NCI-H2107 treated with DMSO at 0.1 percent for 48 hours (cell line): ENCODE results near the gene DYNC2LI1.
A peak's percentile ranks its signal among the peaks of the same experiment; 100 is the strongest.

Source experiments
- DNase-seq: peaks from one replicate; lab custom pipeline; 2025; ENCODE audit not compliant: unreplicated experiment; lab: John Stamatoyannopoulos, UW

The DYNC2LI1 gene

GRCh38 chr2:43812947-43813346 is 39.1 kb downstream of the DYNC2LI1 start:
- DNase-seq: no peak

DNA sequence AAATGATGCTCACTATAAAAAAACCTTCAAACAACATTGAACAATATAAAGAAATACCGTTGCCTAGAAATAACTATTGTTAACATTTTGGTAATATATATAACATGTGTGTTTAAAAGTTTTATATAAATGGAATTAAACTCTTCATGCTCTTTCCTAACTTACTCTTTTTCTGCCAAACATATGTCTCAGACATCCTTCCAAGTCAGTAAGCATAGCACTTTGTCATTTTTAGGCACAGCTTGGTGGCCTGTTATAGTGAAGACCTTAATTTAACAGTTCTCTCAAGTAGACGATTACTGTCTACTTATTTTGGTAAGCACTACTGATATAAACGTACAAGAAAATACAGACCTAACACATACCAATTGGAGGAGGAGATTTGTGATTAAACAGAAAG is 40.9 kb downstream of the DYNC2LI1 start:
- DNase-seq: no peak

DNA sequence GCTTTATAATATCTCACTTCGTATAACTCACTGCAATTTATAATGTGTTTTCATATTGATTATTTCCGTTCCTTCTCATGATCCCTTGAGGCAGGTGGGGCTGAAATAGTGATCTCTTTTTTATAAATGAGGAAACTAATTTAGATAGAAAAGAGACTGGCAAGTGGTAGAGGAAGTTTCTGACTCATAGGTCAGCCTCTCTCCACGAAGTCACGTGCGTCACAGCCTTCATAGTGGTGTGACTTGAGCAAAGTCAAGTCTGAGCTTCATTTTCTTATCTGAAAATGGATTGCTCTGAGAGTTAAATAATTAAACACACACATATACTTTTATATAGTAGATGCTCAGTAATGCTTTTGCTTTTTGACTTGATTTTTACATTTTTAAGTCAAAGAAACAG is 44.9 kb downstream of the DYNC2LI1 start:
- no peak for DNase-seq

- no peak for DNase-seq
Measured at GRCh38 chr2:43819491-43820163, 45.8 kb downstream of the DYNC2LI1 start.

DNA sequence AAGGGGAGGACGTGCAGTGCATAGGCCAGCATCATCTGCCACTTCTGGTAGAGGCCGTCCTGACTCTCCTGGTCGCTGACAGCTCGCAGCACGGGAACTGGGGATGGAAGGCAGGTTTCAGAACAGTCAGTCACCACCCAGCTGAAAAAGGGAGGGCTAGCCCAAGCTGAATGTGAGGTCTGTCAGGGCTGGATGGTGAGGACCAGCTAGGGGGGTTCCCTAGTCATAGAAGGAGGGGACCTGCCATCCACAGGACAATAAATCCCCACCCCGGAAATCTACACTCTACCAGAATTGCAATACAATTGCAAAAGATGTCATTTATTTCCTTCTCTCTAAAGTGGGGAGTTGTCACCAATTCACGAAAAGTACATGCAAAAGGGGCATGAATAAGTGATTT is 49.0 kb downstream of the DYNC2LI1 start:
- no peak for DNase-seq

GRCh38 chr2:43823751-43824150 is 49.9 kb downstream of the DYNC2LI1 start:
- DNase-seq: peak; percentile 18

DNA sequence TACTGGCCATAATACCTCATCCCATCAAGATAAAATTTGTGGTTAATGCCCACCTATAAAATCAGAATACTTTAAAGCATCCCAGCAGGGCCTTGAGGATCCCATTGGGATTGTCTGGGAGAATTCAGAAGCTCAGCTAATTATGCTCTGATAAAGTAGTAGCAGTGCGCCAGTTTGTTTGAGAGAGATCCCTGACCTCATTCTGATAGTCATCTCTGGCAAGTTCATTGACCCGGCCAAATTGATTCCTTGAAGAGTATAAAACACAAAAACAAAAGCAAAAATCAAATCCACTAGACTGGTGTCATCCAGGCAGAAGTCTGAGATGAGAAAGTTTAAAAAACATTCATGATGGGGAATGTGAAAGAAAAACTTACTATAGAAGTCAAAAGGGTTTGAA is 50.7 kb downstream of the DYNC2LI1 start:
- no peak for DNase-seq

GRCh38 chr2:43824951-43825493 is 51.2 kb downstream of the DYNC2LI1 start:
- DNase-seq: no peak

GRCh38 chr2:43825841-43826240 is 52.0 kb downstream of the DYNC2LI1 start:
- DNase-seq: no peak

- DNase-seq: no peak
Measured at GRCh38 chr2:43826305-43827250, 52.7 kb downstream of the DYNC2LI1 start.

- no peak for DNase-seq
Measured at GRCh38 chr2:43831543-43832294, 57.9 kb downstream of the DYNC2LI1 start.

GRCh38 chr2:43832457-43832856 is 58.6 kb downstream of the DYNC2LI1 start:
- DNase-seq: no peak

DNA sequence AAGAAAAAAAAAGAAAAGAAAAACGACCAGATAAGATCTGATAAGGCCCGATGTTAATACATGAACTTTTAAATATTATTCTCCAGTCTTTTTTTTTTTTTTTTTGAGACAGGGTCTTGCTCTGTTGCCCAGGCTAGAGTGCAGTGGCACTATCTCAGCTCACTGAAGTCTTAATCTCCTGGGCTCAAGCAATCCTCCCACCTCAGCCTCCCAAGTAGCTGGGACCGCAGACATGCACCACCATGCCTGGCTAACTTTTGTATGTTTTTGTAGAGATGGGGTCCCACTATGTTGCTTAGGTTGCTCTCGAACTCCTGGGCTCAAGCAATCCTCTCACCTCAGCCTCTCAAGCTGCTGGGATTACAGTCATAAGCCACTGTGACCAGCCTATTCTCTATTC is 63.2 kb downstream of the DYNC2LI1 start:
- no peak for DNase-seq

GRCh38 chr2:43837831-43838559 is 64.2 kb downstream of the DYNC2LI1 start:
- DNase-seq: no peak

DNA sequence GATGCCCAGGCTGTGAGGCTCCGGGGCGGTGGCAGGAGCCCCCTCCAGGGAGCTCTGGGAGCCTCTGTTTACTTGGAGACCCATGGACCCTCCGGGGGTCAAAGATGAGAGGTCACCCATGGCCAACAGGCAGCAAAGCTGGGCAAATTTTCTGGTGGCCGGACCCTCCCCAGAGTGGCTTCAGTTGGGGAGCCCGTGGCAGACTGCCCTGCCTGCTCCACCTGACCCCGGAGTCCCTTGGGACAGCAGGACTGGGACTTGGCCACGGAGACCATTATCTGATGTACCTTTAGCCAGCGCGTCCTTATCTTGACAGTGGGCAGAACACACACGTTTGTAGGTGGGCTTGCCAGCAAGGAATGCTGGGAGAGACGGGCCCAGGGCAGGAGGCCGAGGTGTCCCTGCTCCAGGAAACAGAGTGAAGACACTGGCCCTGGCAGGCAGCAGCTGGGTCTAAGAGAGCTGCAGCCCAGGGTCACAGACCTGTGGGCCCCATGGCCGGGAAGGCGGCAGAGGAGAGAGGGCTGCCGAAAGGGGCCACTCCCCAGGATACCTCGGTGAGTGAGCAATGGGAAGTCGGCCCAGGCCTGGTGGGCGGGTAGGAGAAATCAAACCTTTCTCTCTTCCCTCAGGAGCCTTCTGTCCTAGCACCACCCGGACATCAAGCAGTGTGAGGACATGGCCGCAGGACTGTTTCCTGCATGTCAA is 64.9 kb downstream of the DYNC2LI1 start, which contains the start of the genes ABCG5 and ABCG8:
Gene ABCG5, minus strand, starts transcription at position 280 of the 708 bp plus-strand sequence. Its CDS starts 160 bp downstream, at position 120.
Gene ABCG8, plus strand, starts transcription at position 412 of the 708 bp plus-strand sequence. Its CDS starts 83 bp downstream, at position 495.
- DNase-seq: no peak

DNA sequence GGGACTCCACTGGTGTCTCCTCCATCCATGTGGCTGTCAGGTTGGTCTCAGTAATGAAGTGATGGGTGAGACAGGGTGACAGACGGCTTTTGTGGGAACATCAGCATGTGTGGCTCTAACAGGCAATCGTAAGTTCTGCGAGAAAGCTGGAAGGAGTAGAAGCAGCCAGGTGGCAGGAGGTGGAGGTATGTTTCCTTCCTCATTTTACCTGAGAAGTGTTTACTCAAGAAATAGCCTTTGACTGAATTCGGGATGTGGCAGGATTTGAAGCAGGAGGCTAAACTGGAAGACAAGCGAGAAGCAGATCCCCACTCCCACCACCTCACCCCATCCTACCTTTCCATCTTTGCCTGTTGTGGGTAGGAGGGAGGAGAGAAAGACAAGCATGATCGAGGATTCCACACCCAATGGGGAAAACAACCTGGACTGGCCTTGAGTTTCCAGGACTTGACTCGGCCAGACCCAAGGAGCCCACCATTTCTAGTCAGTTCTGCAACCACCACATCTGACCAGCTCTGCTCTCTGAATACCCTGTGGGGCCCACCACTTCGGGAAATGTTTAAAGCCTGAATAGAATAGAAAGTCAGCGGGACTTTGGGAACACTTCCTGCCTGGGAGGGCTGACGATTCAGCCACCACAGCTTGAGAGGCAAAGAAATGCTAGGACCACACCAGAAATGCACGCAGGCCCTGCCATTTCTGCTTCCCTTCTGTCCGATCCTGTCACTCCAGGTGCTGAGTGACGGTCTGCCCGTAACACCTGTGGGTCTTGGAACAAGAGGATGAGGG is 66.1 kb downstream of the DYNC2LI1 start:
- no peak for DNase-seq

GRCh38 chr2:43840965-43841364 is 67.1 kb downstream of the DYNC2LI1 start:
- DNase-seq: no peak

GRCh38 chr2:43841949-43842865 is 68.4 kb downstream of the DYNC2LI1 start:
- no peak for DNase-seq
